ENCODE measurements around the gene FAM210A.

FAM210A gene

GRCh38 chr18:13726972-13727331 lies 594 bp upstream of the FAM210A start:
- peak overlapping the region; percentile 40 for H4K12ac ChIP-seq (ENCODE audit: low read depth, low read length)
- H3K9ac ChIP-seq (ENCODE audit: low read length) = peak overlapping the region; percentile 91
- no CpG with 5 or more reads among the region's 30 CpGs for WGBS (ENCODE audit: extremely low coverage, insufficient coverage, insufficient read length)

GRCh38 chr18:13725566-13726231 lies 659 bp downstream of the FAM210A start:
- no peak overlapping the region for H2AK5ac ChIP-seq (ENCODE audit: low read length)
- H3K18ac ChIP-seq (ENCODE audit: low read length) = peak overlapping the region; percentile 58
- H3K23ac ChIP-seq (ENCODE audit: low read length) = peak overlapping the region; percentile 54
- peaks cover 0 to 6% of the 10 kb centered on the region in 2 experiments for H3K4me1 ChIP-seq (ENCODE audit: control insufficient read depth in 1 of 2, insufficient read depth in 2 of 2, low read length in 2 of 2)
- no peak overlapping the region for H3K27ac ChIP-seq (ENCODE audit: low read depth, low read length)
- peak overlapping the region; percentile 96 for H3K4me3 ChIP-seq (ENCODE audit: low read depth, low read length)
- peaks cover 6% of the 10 kb centered on the region for H3K79me1 ChIP-seq (ENCODE audit: low read length)
- H2BK5ac ChIP-seq (ENCODE audit: low read depth, low read length, poor library complexity) = no peak overlapping the region
- peak overlapping the region; percentile 71 for H2AFZ ChIP-seq (ENCODE audit: insufficient read depth, low read length, poor library complexity)
- peak overlapping the region; percentile 5 for H2BK120ac ChIP-seq (ENCODE audit: insufficient read depth, low read length, poor library complexity)
- no peaks in the 10 kb centered on the region for H3K9me3 ChIP-seq (ENCODE audit: insufficient read depth, low read depth, low read length)
- DNase-seq = no peak
- peak overlapping the region; percentile 9 for H3K4ac ChIP-seq (ENCODE audit: low read depth, low read length)
- H4K8ac ChIP-seq (ENCODE audit: low read depth, low read length) = peak overlapping the region; percentile 59
- peak overlapping the region; percentile 84 for H3K9ac ChIP-seq (ENCODE audit: low read length)
- H4K91ac ChIP-seq (ENCODE audit: low read depth, low read length) = peak overlapping the region; percentile 33
- peak overlapping the region; percentile 24 for H4K12ac ChIP-seq (ENCODE audit: low read depth, low read length)
- peak overlapping the region; percentile 22 for H3K14ac ChIP-seq (ENCODE audit: low read length)
- H3K4me2 ChIP-seq (ENCODE audit: low read length) = peak overlapping the region; percentile 99
- H3K36me3 ChIP-seq (ENCODE audit: control insufficient read depth in 1 of 2, insufficient read depth in 2 of 2, low read length in 2 of 2) = no peaks in the 10 kb centered on the region
- no peaks in the 10 kb centered on the region for H3K27me3 ChIP-seq (ENCODE audit: insufficient read depth, low read length)
- H2BK12ac ChIP-seq (ENCODE audit: low read length) = no peak overlapping the region
- WGBS (ENCODE audit: extremely low coverage, insufficient coverage, insufficient read length) = no CpG with 5 or more reads among the region's 35 CpGs
- peaks cover 5% of the 10 kb centered on the region for H3K79me2 ChIP-seq (ENCODE audit: control insufficient read depth, insufficient read depth, low read length, poor library complexity)

More at GRCh38 chr18:13726972-13727331, 594 bp upstream of the FAM210A start:
- H3K23ac ChIP-seq (ENCODE audit: low read length) = no peak overlapping the region
- H2BK5ac ChIP-seq (ENCODE audit: low read depth, low read length, poor library complexity) = peak overlapping the region; percentile 17
- H3K18ac ChIP-seq (ENCODE audit: low read length) = peak overlapping the region; percentile 13
- no peaks in the 10 kb centered on the region for H3K36me3 ChIP-seq (ENCODE audit: control insufficient read depth in 1 of 2, insufficient read depth in 2 of 2, low read length in 2 of 2)
- H2BK120ac ChIP-seq (ENCODE audit: insufficient read depth, low read length, poor library complexity) = no peak overlapping the region
- H3K4me3 ChIP-seq (ENCODE audit: low read depth, low read length) = peak overlapping the region; percentile 96
- H3K79me2 ChIP-seq (ENCODE audit: control insufficient read depth, insufficient read depth, low read length, poor library complexity) = peaks cover 5% of the 10 kb centered on the region
- H3K79me1 ChIP-seq (ENCODE audit: low read length) = peaks cover 6% of the 10 kb centered on the region
- DNase-seq = peak; percentile 78 to 79
- peak overlapping the region; percentile 61 for H3K27ac ChIP-seq (ENCODE audit: low read depth, low read length)
- H3K14ac ChIP-seq (ENCODE audit: low read length) = peak overlapping the region; percentile 56
- peaks cover 0 to 6% of the 10 kb centered on the region in 2 experiments for H3K4me1 ChIP-seq (ENCODE audit: control insufficient read depth in 1 of 2, insufficient read depth in 2 of 2, low read length in 2 of 2)
- peak overlapping the region; percentile 67 for H2AFZ ChIP-seq (ENCODE audit: insufficient read depth, low read length, poor library complexity)
- H3K27me3 ChIP-seq (ENCODE audit: insufficient read depth, low read length) = no peaks in the 10 kb centered on the region
- H2BK12ac ChIP-seq (ENCODE audit: low read length) = no peak overlapping the region
- peak overlapping the region; percentile 65 for H4K91ac ChIP-seq (ENCODE audit: low read depth, low read length)
- H2AK5ac ChIP-seq (ENCODE audit: low read length) = no peak overlapping the region
- H4K8ac ChIP-seq (ENCODE audit: low read depth, low read length) = peak overlapping the region; percentile 73
- peak overlapping the region; percentile 92 for H3K4me2 ChIP-seq (ENCODE audit: low read length)
- H3K4ac ChIP-seq (ENCODE audit: low read depth, low read length) = no peak overlapping the region
- H3K9me3 ChIP-seq (ENCODE audit: insufficient read depth, low read depth, low read length) = no peaks in the 10 kb centered on the region

GRCh38 chr18:13720847-13721246 lies 5.5 kb downstream of the FAM210A start:
- Histone ChIP-seq H3K9me3 (ENCODE audit: insufficient read depth, low read depth, low read length) (no peaks in the 10 kb centered on the region), H2BK120ac (ENCODE audit: insufficient read depth, low read length, poor library complexity) (no peak overlapping the region), H3K4me2 (ENCODE audit: low read length) (no peak overlapping the region), H4K8ac (ENCODE audit: low read depth, low read length) (no peak overlapping the region), H3K36me3 (ENCODE audit: control insufficient read depth in 1 of 2, insufficient read depth in 2 of 2, low read length in 2 of 2) (no peaks in the 10 kb centered on the region), H3K4me3 (ENCODE audit: low read depth, low read length) (no peak overlapping the region), H3K18ac (ENCODE audit: low read length) (no peak overlapping the region), H2BK12ac (ENCODE audit: low read length) (no peak overlapping the region), H3K27me3 (ENCODE audit: insufficient read depth, low read length) (no peaks in the 10 kb centered on the region), H3K9ac (ENCODE audit: low read length) (no peak overlapping the region), H3K4ac (ENCODE audit: low read depth, low read length) (no peak overlapping the region), H3K79me2 (ENCODE audit: control insufficient read depth, insufficient read depth, low read length, poor library complexity) (peaks cover under 1% of the 10 kb centered on the region), H3K14ac (ENCODE audit: low read length) (no peak overlapping the region), H2AK5ac (ENCODE audit: low read length) (no peak overlapping the region), H2AFZ (ENCODE audit: insufficient read depth, low read length, poor library complexity) (no peak overlapping the region), H3K27ac (ENCODE audit: low read depth, low read length) (no peak overlapping the region), H4K12ac (ENCODE audit: low read depth, low read length) (no peak overlapping the region), H2BK5ac (ENCODE audit: low read depth, low read length, poor library complexity) (no peak overlapping the region), H3K79me1 (ENCODE audit: low read length) (no peaks in the 10 kb centered on the region), H3K23ac (ENCODE audit: low read length) (no peak overlapping the region), H3K4me1 (ENCODE audit: control insufficient read depth in 1 of 2, insufficient read depth in 2 of 2, low read length in 2 of 2) (peaks cover 0 to 4% of the 10 kb centered on the region in 2 experiments), H4K91ac (ENCODE audit: low read depth, low read length) (no peak overlapping the region)
- WGBS (ENCODE audit: extremely low coverage, insufficient coverage, insufficient read length) = no CpG with 5 or more reads among the region's 1 CpG
- no peak for DNase-seq

GRCh38 chr18:13720123-13720522 lies 6.2 kb downstream of the FAM210A start:
- H3K4ac ChIP-seq (ENCODE audit: low read depth, low read length) = no peak overlapping the region
- H4K8ac ChIP-seq (ENCODE audit: low read depth, low read length) = no peak overlapping the region
- H2BK120ac ChIP-seq (ENCODE audit: insufficient read depth, low read length, poor library complexity) = no peak overlapping the region
- no peak overlapping the region for H3K4me3 ChIP-seq (ENCODE audit: low read depth, low read length)
- no peak for DNase-seq
- no peak overlapping the region for H3K18ac ChIP-seq (ENCODE audit: low read length)
- no peak overlapping the region for H4K91ac ChIP-seq (ENCODE audit: low read depth, low read length)
- H3K36me3 ChIP-seq (ENCODE audit: control insufficient read depth in 1 of 2, insufficient read depth in 2 of 2, low read length in 2 of 2) = no peaks in the 10 kb centered on the region
- no peaks in the 10 kb centered on the region for H3K79me1 ChIP-seq (ENCODE audit: low read length)
- no peak overlapping the region for H2AFZ ChIP-seq (ENCODE audit: insufficient read depth, low read length, poor library complexity)
- H2BK5ac ChIP-seq (ENCODE audit: low read depth, low read length, poor library complexity) = no peak overlapping the region
- WGBS (ENCODE audit: extremely low coverage, insufficient coverage, insufficient read length) = no CpG with 5 or more reads among the region's 1 CpG
- no peak overlapping the region for H3K14ac ChIP-seq (ENCODE audit: low read length)
- no peak overlapping the region for H2AK5ac ChIP-seq (ENCODE audit: low read length)
- H3K9ac ChIP-seq (ENCODE audit: low read length) = no peak overlapping the region
- H3K23ac ChIP-seq (ENCODE audit: low read length) = no peak overlapping the region
- H4K12ac ChIP-seq (ENCODE audit: low read depth, low read length) = no peak overlapping the region
- no peak overlapping the region for H2BK12ac ChIP-seq (ENCODE audit: low read length)
- H3K27ac ChIP-seq (ENCODE audit: low read depth, low read length) = no peak overlapping the region
- no peak overlapping the region for H3K4me2 ChIP-seq (ENCODE audit: low read length)
- peaks cover under 1% of the 10 kb centered on the region for H3K79me2 ChIP-seq (ENCODE audit: control insufficient read depth, insufficient read depth, low read length, poor library complexity)
- H3K4me1 ChIP-seq (ENCODE audit: control insufficient read depth in 1 of 2, insufficient read depth in 2 of 2, low read length in 2 of 2) = no peaks in the 10 kb centered on the region
- no peaks in the 10 kb centered on the region for H3K9me3 ChIP-seq (ENCODE audit: insufficient read depth, low read depth, low read length)
- H3K27me3 ChIP-seq (ENCODE audit: insufficient read depth, low read length) = no peaks in the 10 kb centered on the region
